CD4-positive, CD25-positive, alpha-beta regulatory T cell (primary cell): ENCODE data around the gene ARHGAP40. TPM values are rescaled to one million over a fixed set of nuclear protein-coding genes. Genes with fewer than 3 reads are reported as not detected.

Experiments
- ATAC-seq, 2 donors: fragments of 150-1000 bp; cut with Tn5 transposase; one replicate each; pipeline ENCODE4 v1.10.0; 2021; ENCODE audit warnings: low read depth in 2 of 2, moderate number of reproducible peaks in 2 of 2, moderate library complexity in 1 of 2
- DNase-seq, 3 donors: peaks; one replicate each; pipeline versions ENCODE4 v3.0.0 to v3.0.0-alpha.2; 2012 to 2022; ENCODE audit warnings: mixed read lengths in 1 of 3
- H3K27ac ChIP-seq: one replicate; pipeline ENCODE4 v1.7.0; 2013; ENCODE audit warnings: mild to moderate bottlenecking, low read length; ENCODE audit not compliant: insufficient read depth, poor library complexity, severe bottlenecking
- H3K27me3 ChIP-seq: one replicate; pipeline ENCODE4 v1.7.0; 2013; ENCODE audit warnings: low read length; ENCODE audit not compliant: control insufficient read depth, insufficient read depth
- H3K36me3 ChIP-seq: one replicate; pipeline ENCODE4 v1.7.0; 2013; ENCODE audit warnings: mild to moderate bottlenecking, low read length, moderate library complexity; ENCODE audit not compliant: control insufficient read depth, insufficient read depth
- H3K4me1 ChIP-seq: 2 replicates; pipeline ENCODE4 v1.7.0; 2013; ENCODE audit warnings: mild to moderate bottlenecking, low read length; ENCODE audit not compliant: insufficient read depth, control insufficient read depth, poor library complexity, severe bottlenecking
- H3K4me3 ChIP-seq: one replicate; pipeline ENCODE4 v1.7.0; 2013; ENCODE audit warnings: low read depth, mild to moderate bottlenecking, low read length, moderate library complexity
- H3K9me3 ChIP-seq, 2 experiments: 1 replicate in 1 of 2; 2 replicates in 1 of 2; pipeline ENCODE4 v1.7.0; 2013; ENCODE audit warnings: low read length in 2 of 2, mild to moderate bottlenecking in 1 of 2, moderate library complexity in 1 of 2; ENCODE audit not compliant: control insufficient read depth in 2 of 2
- H3K27ac Mint-ChIP-seq, 3 donors: one replicate each; pipeline ENCODE4 v1.8.0; 2020 to 2022; ENCODE audit warnings: mild to moderate bottlenecking in 3 of 3, mixed read lengths in 3 of 3, moderate library complexity in 2 of 3
- H3K27me3 Mint-ChIP-seq: one replicate; pipeline ENCODE4 v1.8.0; 2022; ENCODE audit warnings: mild to moderate bottlenecking, mixed read lengths
- H3K36me3 Mint-ChIP-seq: one replicate; pipeline ENCODE4 v1.8.0; 2020; ENCODE audit warnings: mixed read lengths
- H3K4me1 Mint-ChIP-seq, 4 donors: one replicate each; pipeline ENCODE4 v1.8.0; 2020 to 2022; ENCODE audit warnings: mixed read lengths in 4 of 4, mild to moderate bottlenecking in 1 of 4
- H3K4me3 Mint-ChIP-seq, 4 donors: one replicate each; pipeline ENCODE4 v1.8.0; 2020 to 2022; ENCODE audit warnings: mild to moderate bottlenecking in 4 of 4, mixed read lengths in 4 of 4, moderate library complexity in 3 of 4
- H3K9me3 Mint-ChIP-seq, 7 donors: one replicate each; pipeline ENCODE4 v1.8.0; 2020 to 2022; ENCODE audit warnings: mixed read lengths in 7 of 7, mild to moderate bottlenecking in 3 of 7, moderate library complexity in 2 of 7
- polyA plus RNA-seq, 4 donors: library from polyadenylated mRNA; unstranded; fragments of 300-500 nt; fragmentation: Illumina TruSeq; gene quantifications; one replicate each; pipeline ENCODE4 v1.2.3, GENCODE V29; 2021
- total RNA-seq: library from RNA; stranded (reverse); gene quantifications from one replicate; pipeline ENCODE4 v1.2.3, GENCODE V29; 2022

ARHGAP40 gene
- total and polyA plus RNA-seq, 5 donors from 2014 or later, result not detected

- Mint-ChIP-seq H3K27me3 (peaks cover 17% of the 10 kb centered on the region), H3K27ac (no peak overlapping the region), H3K36me3 (no peaks in the 10 kb centered on the region), H3K4me1 (peaks cover 0 to 8% (median 6%) of the 10 kb centered on the region in 4 donors), H3K9me3 (no peaks in the 10 kb centered on the region), H3K4me3 (no peak overlapping the region)
- H3K4me3 ChIP-seq, result no peak overlapping the region
- H3K4me1 ChIP-seq, result no peaks in the 10 kb centered on the region
- no peaks in the 10 kb centered on the region for H3K36me3 ChIP-seq
- peak; percentile 66 to 79 for ATAC-seq
- no peaks in the 10 kb centered on the region for H3K9me3 ChIP-seq
- peak; percentile 33 to 56 (median 48) for DNase-seq
- no peaks in the 10 kb centered on the region for H3K27me3 ChIP-seq
- H3K27ac ChIP-seq, result no peak overlapping the region
Observed at GRCh38 chr20:38633577-38634093, 32.0 kb downstream of the ARHGAP40 start.

- Histone ChIP-seq H3K27me3 (no peaks in the 10 kb centered on the region), H3K4me1 (no peaks in the 10 kb centered on the region), H3K27ac (no peak overlapping the region), H3K4me3 (no peak overlapping the region), H3K36me3 (no peaks in the 10 kb centered on the region), H3K9me3 (no peaks in the 10 kb centered on the region)
- no peaks in the 10 kb centered on the region for H3K36me3 Mint-ChIP-seq
- ATAC-seq (no peak), DNase-seq (no peak)
- peaks cover 18% of the 10 kb centered on the region for H3K27me3 Mint-ChIP-seq
- H3K27ac Mint-ChIP-seq, result no peak overlapping the region
- no peaks in the 10 kb centered on the region for H3K9me3 Mint-ChIP-seq
- peaks cover 0 to 8% (median 6%) of the 10 kb centered on the region in 4 donors for H3K4me1 Mint-ChIP-seq
- H3K4me3 Mint-ChIP-seq, result no peak overlapping the region
Observed at GRCh38 chr20:38635721-38636288, 34.2 kb downstream of the ARHGAP40 start.

GRCh38 chr20:38640521-38640920 is 38.9 kb downstream of the ARHGAP40 start:
- no peak overlapping the region for H3K27ac Mint-ChIP-seq
- peaks cover 0 to 3% (median 0%) of the 10 kb centered on the region in 4 donors for H3K4me1 Mint-ChIP-seq
- Histone ChIP-seq H3K36me3 (no peaks in the 10 kb centered on the region), H3K4me1 (no peaks in the 10 kb centered on the region), H3K27me3 (peaks cover 9% of the 10 kb centered on the region), H3K9me3 (no peaks in the 10 kb centered on the region), H3K27ac (no peak overlapping the region), H3K4me3 (no peak overlapping the region)
- no peaks in the 10 kb centered on the region for H3K36me3 Mint-ChIP-seq
- DNase-seq (no peak), ATAC-seq (no peak)
- H3K9me3 Mint-ChIP-seq, result no peaks in the 10 kb centered on the region
- no peak overlapping the region for H3K4me3 Mint-ChIP-seq
- H3K27me3 Mint-ChIP-seq, result peaks cover 23% of the 10 kb centered on the region

- no peaks in the 10 kb centered on the region for H3K9me3 Mint-ChIP-seq
- H3K4me3 Mint-ChIP-seq, result no peak overlapping the region
- no peak overlapping the region for H3K27ac Mint-ChIP-seq
Observed at GRCh38 chr20:38642498-38642897, 40.9 kb downstream of the ARHGAP40 start.

GRCh38 chr20:38644588-38645260 is 43.1 kb downstream of the ARHGAP40 start:
- Mint-ChIP-seq H3K36me3 (no peaks in the 10 kb centered on the region), H3K4me3 (no peak overlapping the region), H3K27ac (peak overlapping the region in 1 of 3 donors; percentile 57), H3K27me3 (peaks cover 44% of the 10 kb centered on the region), H3K9me3 (no peaks in the 10 kb centered on the region), H3K4me1 (peaks cover 0 to 8% (median 7%) of the 10 kb centered on the region in 4 donors)
- peaks cover 16% of the 10 kb centered on the region for H3K27me3 ChIP-seq
- H3K9me3 ChIP-seq, result no peaks in the 10 kb centered on the region
- no peak for ATAC-seq
- no peak overlapping the region for H3K4me3 ChIP-seq
- DNase-seq, result no peak
- H3K27ac ChIP-seq, result no peak overlapping the region
- no peaks in the 10 kb centered on the region for H3K36me3 ChIP-seq
- H3K4me1 ChIP-seq, result peaks cover 9% of the 10 kb centered on the region

More at GRCh38 chr20:38642498-38642897, 40.9 kb downstream of the ARHGAP40 start:
- no peak overlapping the region for H3K4me3 ChIP-seq
- H3K36me3 Mint-ChIP-seq, result no peaks in the 10 kb centered on the region
- H3K4me1 ChIP-seq, result peaks cover 9% of the 10 kb centered on the region
- no peaks in the 10 kb centered on the region for H3K36me3 ChIP-seq
- ATAC-seq, result no peak
- peaks cover 0 to 8% (median 7%) of the 10 kb centered on the region in 4 donors for H3K4me1 Mint-ChIP-seq
- no peak overlapping the region for H3K27ac ChIP-seq
- H3K27me3 ChIP-seq, result peaks cover 16% of the 10 kb centered on the region
- no peaks in the 10 kb centered on the region for H3K9me3 ChIP-seq
- peaks cover 36% of the 10 kb centered on the region for H3K27me3 Mint-ChIP-seq
- no peak for DNase-seq

GRCh38 chr20:38645351-38645750 is 43.7 kb downstream of the ARHGAP40 start:
- Mint-ChIP-seq H3K4me1 (peaks cover 0 to 8% (median 7%) of the 10 kb centered on the region in 4 donors), H3K4me3 (no peak overlapping the region), H3K9me3 (no peaks in the 10 kb centered on the region), H3K27ac (peak overlapping the region in 1 of 3 donors; percentile 57), H3K27me3 (peaks cover 44% of the 10 kb centered on the region), H3K36me3 (no peaks in the 10 kb centered on the region)
- no peak overlapping the region for H3K4me3 ChIP-seq
- H3K27me3 ChIP-seq, result peaks cover 18% of the 10 kb centered on the region
- H3K9me3 ChIP-seq, result no peaks in the 10 kb centered on the region
- no peak for ATAC-seq
- no peak for DNase-seq
- H3K4me1 ChIP-seq, result peaks cover 9% of the 10 kb centered on the region
- no peaks in the 10 kb centered on the region for H3K36me3 ChIP-seq
- no peak overlapping the region for H3K27ac ChIP-seq

GRCh38 chr20:38645980-38646858 is 44.6 kb downstream of the ARHGAP40 start:
- Histone ChIP-seq H3K4me3 (peak overlapping the region; percentile 52), H3K9me3 (no peaks in the 10 kb centered on the region), H3K27ac (no peak overlapping the region), H3K4me1 (peaks cover 9% of the 10 kb centered on the region), H3K36me3 (no peaks in the 10 kb centered on the region), H3K27me3 (peaks cover 20% of the 10 kb centered on the region)
- ATAC-seq (peak; percentile 92 to 96), DNase-seq (peak; percentile 82 to 89 (median 86))
- Mint-ChIP-seq H3K9me3 (no peaks in the 10 kb centered on the region), H3K27ac (peak overlapping the region in 1 of 3 donors; percentile 53), H3K4me1 (peaks cover 0 to 8% (median 7%) of the 10 kb centered on the region in 4 donors), H3K27me3 (peaks cover 44% of the 10 kb centered on the region), H3K4me3 (peak overlapping the region; percentile 71 to 91 (median 78)), H3K36me3 (no peaks in the 10 kb centered on the region)
